ENCODE measurements around the gene FLYWCH1.

The FLYWCH1 gene

GRCh38 chr16:2911638-2912329 is at the start of gene FLYWCH1:
Gene FLYWCH1, plus strand, starts transcription at chr16:2911931. Its CDS starts 17,755 bp downstream, at chr16:2929686.
- DNase-seq, result peak; percentile 98

- DNase-seq, result no peak
Observed at GRCh38 chr16:2865651-2866050, 46.1 kb upstream of the FLYWCH1 start.

GRCh38 chr16:2866431-2866830 is 45.3 kb upstream of the FLYWCH1 start:
- DNase-seq, result no peak

GRCh38 chr16:2867661-2867986 is 44.1 kb upstream of the FLYWCH1 start:
- DNase-seq, result no peak

GRCh38 chr16:2867987-2868789 is 43.5 kb upstream of the FLYWCH1 start:
- peak; percentile 97 for DNase-seq

GRCh38 chr16:2871926-2872325 is 39.8 kb upstream of the FLYWCH1 start:
- no peak for DNase-seq

GRCh38 chr16:2874032-2874911 is 37.5 kb upstream of the FLYWCH1 start:
- DNase-seq, result no peak

DNA sequence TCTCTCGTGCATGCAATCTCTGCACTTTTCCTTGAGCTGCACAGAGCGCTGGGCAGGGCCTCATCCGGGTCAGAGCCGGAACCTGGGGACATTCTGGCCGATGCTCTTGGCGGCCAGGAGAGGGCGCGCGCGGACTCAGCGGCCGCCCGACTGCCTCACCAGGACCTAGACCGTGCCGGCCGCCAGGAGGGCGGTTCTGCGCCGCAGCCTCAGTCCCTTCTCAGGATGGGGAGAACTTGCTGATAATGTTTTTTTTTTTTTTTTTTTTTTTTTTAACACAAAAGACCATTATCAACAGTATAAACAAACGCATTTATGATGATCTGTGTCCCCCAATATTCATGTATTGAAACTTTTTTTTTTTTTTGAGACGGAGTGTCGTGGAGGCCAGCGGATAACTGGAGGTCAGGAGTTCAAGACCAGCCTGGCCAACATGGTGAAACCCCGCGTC is 36.8 kb upstream of the FLYWCH1 start:
- DNase-seq, result peak; percentile 87

- no peak for DNase-seq
Observed at GRCh38 chr16:2879854-2880508, 31.8 kb upstream of the FLYWCH1 start.

GRCh38 chr16:2881783-2882649 is 29.7 kb upstream of the FLYWCH1 start:
- no peak for DNase-seq

GRCh38 chr16:2882650-2883457 is 28.9 kb upstream of the FLYWCH1 start, which contains the start of gene FLYWCH2:
Gene FLYWCH2, plus strand, starts transcription at chr16:2883215. Its CDS starts 13,235 bp downstream, at chr16:2896450.
- DNase-seq, result peak; percentile 97

DNA sequence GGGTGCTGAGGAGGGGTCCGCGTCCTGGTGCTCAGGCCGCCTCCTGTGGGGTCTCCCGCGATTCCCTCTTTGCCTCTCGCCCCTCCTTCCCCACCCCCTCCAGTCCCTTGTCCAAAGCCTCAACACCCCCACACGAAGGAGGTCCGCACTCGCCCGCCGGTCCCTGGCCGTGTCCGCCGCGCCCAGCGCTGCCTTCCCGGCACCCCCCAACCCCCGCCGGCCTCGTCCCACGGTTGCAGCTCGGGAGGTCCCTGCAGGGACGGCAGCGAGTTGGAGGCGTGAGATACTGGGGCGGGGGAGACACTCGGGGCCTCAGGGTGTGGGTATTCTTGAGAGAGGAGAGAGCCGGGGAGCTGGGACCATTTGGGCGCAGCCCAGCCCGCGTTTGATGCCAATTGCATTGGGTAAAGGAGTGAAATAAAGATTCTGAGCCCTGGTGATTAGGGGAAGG is 28.2 kb upstream of the FLYWCH1 start:
- peak; percentile 40 for DNase-seq

- DNase-seq, result no peak
Observed at GRCh38 chr16:2884041-2884451, 27.7 kb upstream of the FLYWCH1 start.

GRCh38 chr16:2894231-2894630 is 17.5 kb upstream of the FLYWCH1 start:
- DNase-seq, result no peak

DNA sequence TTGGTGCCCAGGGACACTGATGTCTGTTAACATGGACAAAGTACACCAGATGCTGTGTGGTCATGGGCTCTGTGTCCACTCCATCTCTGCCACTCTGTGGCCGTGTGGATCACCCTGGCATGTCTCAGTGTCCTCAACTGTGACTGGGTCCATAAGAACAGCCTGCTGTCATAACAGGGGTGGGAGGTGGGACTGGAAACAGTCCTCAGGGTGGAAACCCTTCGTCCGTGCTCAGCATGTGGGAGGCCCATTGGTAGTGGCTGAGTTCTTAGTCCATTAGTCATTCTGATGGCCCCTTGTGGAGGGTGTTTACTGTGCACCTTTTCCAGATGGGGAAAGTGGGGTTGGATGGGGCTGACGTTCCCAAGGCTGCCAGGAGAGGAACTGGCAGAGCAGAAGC is 15.9 kb upstream of the FLYWCH1 start:
- DNase-seq, result no peak

- no peak for DNase-seq
Observed at GRCh38 chr16:2896480-2897010, 15.2 kb upstream of the FLYWCH1 start.

- DNase-seq, result no peak
Observed at GRCh38 chr16:2897110-2897509, 14.6 kb upstream of the FLYWCH1 start.

DNA sequence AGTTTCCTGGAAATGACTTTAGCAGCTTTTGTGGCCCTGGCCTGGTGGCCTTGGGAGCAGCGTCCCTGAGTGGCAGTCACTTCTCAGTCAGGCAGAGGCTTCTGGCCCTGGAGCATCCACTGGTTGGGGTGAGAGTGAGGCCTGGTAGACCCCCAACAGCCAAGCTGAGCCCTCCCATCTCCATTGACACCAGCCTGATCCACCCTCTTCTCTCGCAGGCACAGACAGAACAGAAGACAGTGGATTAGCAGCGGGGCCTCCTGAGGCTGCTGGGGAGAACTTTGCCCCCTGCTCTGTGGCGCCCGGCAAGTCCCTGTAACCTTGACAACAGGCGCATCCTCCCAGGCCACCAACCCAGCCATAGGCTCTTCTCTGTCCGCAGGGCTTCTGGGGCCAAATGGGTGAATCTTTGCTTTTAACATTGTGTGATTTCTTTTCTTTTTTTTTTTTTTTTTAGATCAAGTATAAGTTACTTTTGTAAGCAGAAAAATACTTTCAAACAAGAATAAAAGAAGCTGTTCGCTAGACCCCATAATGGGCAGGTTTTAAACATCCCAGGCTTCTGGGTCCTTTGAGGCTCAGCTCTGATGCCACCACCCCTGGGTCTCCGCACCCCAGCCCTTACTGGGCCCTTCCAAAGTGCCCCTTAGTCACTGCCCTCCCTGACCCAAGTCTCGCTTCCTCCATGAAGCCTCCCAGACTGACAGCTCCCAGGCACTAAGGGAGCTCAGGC is 12.7 kb upstream of the FLYWCH1 start:
- no peak for DNase-seq

DNA sequence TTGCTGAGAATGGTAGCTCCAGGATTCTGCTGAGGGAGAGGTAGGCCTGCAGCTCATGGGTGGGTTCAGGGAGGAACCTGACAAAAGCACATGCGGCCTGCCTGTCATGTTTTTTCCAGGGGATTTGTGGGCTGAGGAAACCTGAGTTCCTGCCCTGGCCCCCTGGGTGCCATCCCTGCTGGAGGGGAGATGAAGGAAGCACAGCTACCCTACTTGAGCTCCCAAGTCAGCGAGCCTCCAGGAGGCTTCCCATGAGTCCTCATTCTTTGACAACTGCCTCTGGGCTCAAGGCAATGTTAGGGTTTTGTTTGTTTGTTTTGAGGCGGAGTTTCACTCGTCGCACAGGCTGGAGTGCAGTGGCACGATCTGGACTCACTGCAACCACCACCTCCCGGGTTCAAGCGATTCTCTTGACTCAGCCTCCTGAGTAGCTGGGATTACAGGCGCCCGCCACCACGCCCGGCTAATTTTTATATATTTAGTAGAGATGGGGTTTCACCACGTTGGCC is 12.1 kb upstream of the FLYWCH1 start:
- DNase-seq, result no peak

Measured in OCI-M1 (cell line).